Measurements from ENCODE around the gene COLQ.

DNA sequence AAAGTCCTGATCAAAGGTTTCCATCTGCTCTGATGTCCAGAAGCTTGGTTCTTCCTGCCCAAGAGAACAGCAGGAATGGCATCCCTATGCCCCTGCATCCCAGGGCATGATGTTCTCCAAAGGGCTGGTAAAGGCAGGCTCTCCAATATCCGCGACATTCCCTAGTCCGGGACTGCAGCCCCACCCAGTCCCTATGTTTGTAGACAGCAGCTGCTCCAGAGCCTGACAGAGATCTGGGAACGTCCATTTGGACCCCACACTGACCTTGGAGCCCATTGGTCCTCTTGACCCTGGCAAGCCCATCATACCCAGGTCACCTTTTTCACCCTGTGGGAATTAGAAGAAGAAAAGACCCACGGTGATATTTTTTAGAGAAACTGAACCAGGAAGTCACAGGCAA lies 46.3 kb downstream of the COLQ start:
- TF ChIP-seq POLR2AphosphoS5 (IDR thresholded peaks at IDR 0.05) (no peak), POLR2A (IDR thresholded peaks at IDR 0.05) (no peak)
